HEK293T (cell line): ENCODE results near the gene COMMD1.

Source experiments
- ARNT ChIP-seq: fragments of 450-650 bp; IDR thresholded peaks from 2 replicates; pipeline ENCODE4 v1.6.1; 2017; ENCODE audit warnings: mild to moderate bottlenecking
- BHLHE40 ChIP-seq: fragments of 450-650 bp; IDR thresholded peaks from 2 replicates; pipeline ENCODE4 v1.6.1; 2016; ENCODE audit warnings: mild to moderate bottlenecking, moderate library complexity, borderline replicate concordance
- ELF4 ChIP-seq: fragments of 450-650 bp; IDR thresholded peaks from 2 replicates; pipeline ENCODE4 v1.6.1; 2017; ENCODE audit warnings: antibody characterized with exemption
- FOXA1 ChIP-seq: fragments of 450-650 bp; IDR thresholded peaks from 2 replicates; pipeline ENCODE4 v1.6.1; 2016; ENCODE audit warnings: mild to moderate bottlenecking
- FOXK2 ChIP-seq: fragments of 450-650 bp; IDR thresholded peaks from 2 replicates; pipeline ENCODE4 v1.6.1; 2016; ENCODE audit warnings: mild to moderate bottlenecking
- FOXM1 ChIP-seq: fragments of 450-650 bp; IDR thresholded peaks from 2 replicates; pipeline ENCODE4 v1.6.1; 2017; ENCODE audit warnings: mild to moderate bottlenecking, borderline replicate concordance
- HDGF ChIP-seq: fragments of 450-650 bp; IDR thresholded peaks from 2 replicates; pipeline ENCODE4 v1.6.1; 2017; ENCODE audit warnings: antibody characterized with exemption, borderline replicate concordance
- L3MBTL2 ChIP-seq: fragments of 450-650 bp; conservative IDR thresholded peaks from 2 replicates; pipeline ENCODE4 v1.6.1; 2016; ENCODE audit warnings: mild to moderate bottlenecking
- NFRKB ChIP-seq: fragments of 450-650 bp; IDR thresholded peaks from 2 replicates; pipeline ENCODE4 v1.6.1; 2016; ENCODE audit warnings: mild to moderate bottlenecking, moderate library complexity
- SP1 ChIP-seq: fragments of 450-650 bp; IDR thresholded peaks from 2 replicates; pipeline ENCODE4 v1.6.1; 2017
- SUZ12 ChIP-seq: fragments of 450-650 bp; IDR thresholded peaks from 2 replicates; pipeline ENCODE4 v1.6.1; 2016; ENCODE audit warnings: mild to moderate bottlenecking
- TARDBP ChIP-seq: fragments of 450-650 bp; IDR thresholded peaks from 2 replicates; pipeline ENCODE4 v1.6.1; 2016
- ZNF384 ChIP-seq: fragments of 450-650 bp; IDR thresholded peaks from 2 replicates; pipeline ENCODE4 v1.6.1; 2016
- TF ChIP-seq, protein P1 (sequence below): fragments of 450-650 bp; IDR thresholded peaks from 2 replicates; pipeline ENCODE4 v1.6.1; 2016

DNA sequence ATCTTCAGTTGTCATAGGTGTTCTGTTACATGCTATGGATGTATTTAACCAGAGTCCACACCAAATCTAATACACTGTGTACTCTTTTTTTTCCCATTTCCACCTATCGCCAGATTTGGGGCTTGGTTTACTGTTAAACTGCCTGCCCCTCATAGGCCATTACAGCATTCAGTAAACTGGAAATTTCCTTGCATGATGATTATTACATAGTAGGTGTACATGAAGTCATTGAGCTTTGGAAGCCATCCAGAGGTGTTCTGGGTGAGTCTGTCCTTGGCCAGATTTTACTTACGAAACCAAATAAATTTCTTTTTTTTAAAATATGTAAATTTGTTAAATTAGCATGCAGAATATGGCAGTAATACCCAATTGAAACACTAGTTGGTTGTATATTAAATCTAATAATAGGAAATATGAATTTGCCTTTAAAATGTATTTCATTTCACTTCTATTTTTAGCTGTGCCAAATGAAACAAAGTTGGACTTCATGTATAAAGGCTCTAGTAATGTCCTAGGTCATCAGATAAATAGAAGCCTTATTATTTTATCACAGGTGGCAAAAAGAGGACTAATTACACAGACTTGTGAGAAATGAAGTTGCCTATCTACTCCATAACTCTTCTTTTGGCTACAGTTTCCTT is 60.7 kb downstream of the COMMD1 start:
- TF ChIP-seq ARNT (no peak), FOXK2 (no peak), SP1 (no peak), BHLHE40 (no peak), ELF4 (no peak), FOXM1 (no peak), TARDBP (no peak), L3MBTL2 (no peak), FOXA1 (no peak), NFRKB (no peak), SUZ12 (no peak), ZNF384 (no peak), HDGF (no peak)
- TF ChIP-seq, protein P1, sequence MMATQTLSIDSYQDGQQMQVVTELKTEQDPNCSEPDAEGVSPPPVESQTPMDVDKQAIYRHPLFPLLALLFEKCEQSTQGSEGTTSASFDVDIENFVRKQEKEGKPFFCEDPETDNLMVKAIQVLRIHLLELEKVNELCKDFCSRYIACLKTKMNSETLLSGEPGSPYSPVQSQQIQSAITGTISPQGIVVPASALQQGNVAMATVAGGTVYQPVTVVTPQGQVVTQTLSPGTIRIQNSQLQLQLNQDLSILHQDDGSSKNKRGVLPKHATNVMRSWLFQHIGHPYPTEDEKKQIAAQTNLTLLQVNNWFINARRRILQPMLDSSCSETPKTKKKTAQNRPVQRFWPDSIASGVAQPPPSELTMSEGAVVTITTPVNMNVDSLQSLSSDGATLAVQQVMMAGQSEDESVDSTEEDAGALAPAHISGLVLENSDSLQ, result no peak
